Activated naive CD4-positive, alpha-beta T cell (primary cell): ENCODE data around the gene MEA1.
A peak's percentile ranks its signal among the peaks of the same experiment; 100 is the strongest.
"Not testable (repeated sequence)": the region's sequence is repeated elsewhere in the genome, so short reads cannot be mapped to it uniquely, and the experiment has no call there.

Experiments
- DNase-seq, 4 experiments: peaks; one replicate each; lab custom pipeline; 2025; lab: John Stamatoyannopoulos, UW

Gene MEA1

GRCh38 chr6:43013843-43014433, at the start of gene MEA1, which contains the start of gene KLHDC3:
MEA1 (minus strand) TSS chr6:43013946; CDS start chr6:43013813, 133 bp downstream.
KLHDC3 (plus strand) TSS chr6:43014249; CDS start chr6:43017193, 2,944 bp downstream.
- DNase-seq = peak; percentile 92 to 96 (median 92)

GRCh38 chr6:43062818-43063217, 49.1 kb upstream of the MEA1 start:
- DNase-seq = no peak

GRCh38 chr6:43061861-43062260, 48.1 kb upstream of the MEA1 start:
- no peak for DNase-seq

GRCh38 chr6:43060755-43061633, 47.2 kb upstream of the MEA1 start:
- DNase-seq = no peak

GRCh38 chr6:43060034-43060754, 46.4 kb upstream of the MEA1 start:
- no peak for DNase-seq

- DNase-seq = peak; percentile 90 to 96 (median 93)
Observed at GRCh38 chr6:43059168-43060033, 45.7 kb upstream of the MEA1 start, which contains the start of the genes KLC4 and MRPL2. KLC4 (plus strand) TSS chr6:43059631; CDS start chr6:43061336, 1,705 bp downstream. MRPL2 (minus strand) TSS chr6:43059434; CDS start chr6:43059381, 53 bp downstream.

- no peak for DNase-seq
Observed at GRCh38 chr6:43058531-43058930, 44.8 kb upstream of the MEA1 start.

- DNase-seq = no peak
Observed at GRCh38 chr6:43055966-43056365, 42.2 kb upstream of the MEA1 start.

GRCh38 chr6:43054206-43054943, 40.6 kb upstream of the MEA1 start:
- no peak for DNase-seq

GRCh38 chr6:43053545-43054205, 39.9 kb upstream of the MEA1 start, which contains the start of gene CUL7:
CUL7 (minus strand) TSS chr6:43053851; CDS start chr6:43052788, 1,063 bp downstream.
- DNase-seq = peak; percentile 64 to 86 (median 74)

- peak in 1 of 4 experiments; percentile 29 for DNase-seq
Observed at GRCh38 chr6:43052842-43053544, 39.2 kb upstream of the MEA1 start.

- DNase-seq = no peak
Observed at GRCh38 chr6:43052225-43052841, 38.6 kb upstream of the MEA1 start.

GRCh38 chr6:43050981-43051380, 37.2 kb upstream of the MEA1 start:
- no peak for DNase-seq

GRCh38 chr6:43047998-43048397, 34.3 kb upstream of the MEA1 start:
- no peak for DNase-seq

GRCh38 chr6:43045371-43045930, 31.7 kb upstream of the MEA1 start:
- DNase-seq = no peak

- DNase-seq = no peak
Observed at GRCh38 chr6:43043310-43043709, 29.6 kb upstream of the MEA1 start.

- DNase-seq = not testable (repeated sequence)
Observed at GRCh38 chr6:43041475-43041874, 27.7 kb upstream of the MEA1 start.

- no peak for DNase-seq
Observed at GRCh38 chr6:43040542-43041257, 27.0 kb upstream of the MEA1 start.
